ENCODE measurements around the gene RNU7-1.

The RNU7-1 gene

GRCh38 chr12:6944381-6945186, 968 bp downstream of the RNU7-1 start:
- Histone ChIP-seq H3K9ac (ENCODE audit: low read length) (peak overlapping the region; percentile 74), H3K27ac (ENCODE audit: low read depth, low read length) (peak overlapping the region; percentile 82), H2AFZ (ENCODE audit: low read depth, low read length, severe bottlenecking) (peak overlapping the region; percentile 81), H3K27me3 (ENCODE audit: low read length) (no peaks in the 10 kb centered on the region), H3K36me3 (ENCODE audit: low read length) (no peaks in the 10 kb centered on the region), H3K9me3 (ENCODE audit: insufficient read depth, low read length) (no peaks in the 10 kb centered on the region), H3K4me2 (ENCODE audit: low read depth, low read length, poor library complexity, severe bottlenecking) (peak overlapping the region; percentile 82), H3K79me2 (ENCODE audit: insufficient read depth, low read length) (no peaks in the 10 kb centered on the region), H3F3A (ENCODE audit: insufficient read depth) (peaks cover 28% of the 10 kb centered on the region), H4K20me1 (ENCODE audit: low read depth, low read length) (no peaks in the 10 kb centered on the region), H3K4me3 (ENCODE audit: insufficient read depth, low read length, poor library complexity, severe bottlenecking) (peak overlapping the region; percentile 63), H3K9me2 (replicated peaks; ENCODE audit: insufficient read depth, low read length) (no peaks in the 10 kb centered on the region)
- TF ChIP-seq EZH2phosphoT487 (conservative IDR thresholded peaks at IDR 0.05; ENCODE audit: low read length), result no peak
- TF ChIP-seq, protein P1, sequence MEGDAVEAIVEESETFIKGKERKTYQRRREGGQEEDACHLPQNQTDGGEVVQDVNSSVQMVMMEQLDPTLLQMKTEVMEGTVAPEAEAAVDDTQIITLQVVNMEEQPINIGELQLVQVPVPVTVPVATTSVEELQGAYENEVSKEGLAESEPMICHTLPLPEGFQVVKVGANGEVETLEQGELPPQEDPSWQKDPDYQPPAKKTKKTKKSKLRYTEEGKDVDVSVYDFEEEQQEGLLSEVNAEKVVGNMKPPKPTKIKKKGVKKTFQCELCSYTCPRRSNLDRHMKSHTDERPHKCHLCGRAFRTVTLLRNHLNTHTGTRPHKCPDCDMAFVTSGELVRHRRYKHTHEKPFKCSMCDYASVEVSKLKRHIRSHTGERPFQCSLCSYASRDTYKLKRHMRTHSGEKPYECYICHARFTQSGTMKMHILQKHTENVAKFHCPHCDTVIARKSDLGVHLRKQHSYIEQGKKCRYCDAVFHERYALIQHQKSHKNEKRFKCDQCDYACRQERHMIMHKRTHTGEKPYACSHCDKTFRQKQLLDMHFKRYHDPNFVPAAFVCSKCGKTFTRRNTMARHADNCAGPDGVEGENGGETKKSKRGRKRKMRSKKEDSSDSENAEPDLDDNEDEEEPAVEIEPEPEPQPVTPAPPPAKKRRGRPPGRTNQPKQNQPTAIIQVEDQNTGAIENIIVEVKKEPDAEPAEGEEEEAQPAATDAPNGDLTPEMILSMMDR (IDR thresholded peaks at IDR 0.05; ENCODE audit: insufficient read depth, low read length, poor library complexity, severe bottlenecking), result peak; percentile 65

GRCh38 chr12:6945613-6946012, 2.0 kb downstream of the RNU7-1 start:
- no peak overlapping the region for H3K4me3 ChIP-seq (ENCODE audit: insufficient read depth, low read length, poor library complexity, severe bottlenecking)
- no peak for TF ChIP-seq EZH2phosphoT487 (conservative IDR thresholded peaks at IDR 0.05; ENCODE audit: low read length)
- TF ChIP-seq, protein P1 (IDR thresholded peaks at IDR 0.05; ENCODE audit: insufficient read depth, low read length, poor library complexity, severe bottlenecking), result no peak
- no peaks in the 10 kb centered on the region for H3K36me3 ChIP-seq (ENCODE audit: low read length)
- peaks cover 28% of the 10 kb centered on the region for H3F3A ChIP-seq (ENCODE audit: insufficient read depth)
- H2AFZ ChIP-seq (ENCODE audit: low read depth, low read length, severe bottlenecking), result no peak overlapping the region
- H3K9ac ChIP-seq (ENCODE audit: low read length), result peak overlapping the region; percentile 74
- H3K4me2 ChIP-seq (ENCODE audit: low read depth, low read length, poor library complexity, severe bottlenecking), result peak overlapping the region; percentile 82
- no peaks in the 10 kb centered on the region for H3K27me3 ChIP-seq (ENCODE audit: low read length)
- peak overlapping the region; percentile 82; the same call in 1 of the 2 replicates for H3K27ac ChIP-seq (ENCODE audit: low read depth, low read length)
- no peaks in the 10 kb centered on the region for H3K9me3 ChIP-seq (ENCODE audit: insufficient read depth, low read length)
- H3K9me2 ChIP-seq (replicated peaks; ENCODE audit: insufficient read depth, low read length), result no peaks in the 10 kb centered on the region
- no peaks in the 10 kb centered on the region for H4K20me1 ChIP-seq (ENCODE audit: low read depth, low read length)
- H3K79me2 ChIP-seq (ENCODE audit: insufficient read depth, low read length), result no peaks in the 10 kb centered on the region

DNA sequence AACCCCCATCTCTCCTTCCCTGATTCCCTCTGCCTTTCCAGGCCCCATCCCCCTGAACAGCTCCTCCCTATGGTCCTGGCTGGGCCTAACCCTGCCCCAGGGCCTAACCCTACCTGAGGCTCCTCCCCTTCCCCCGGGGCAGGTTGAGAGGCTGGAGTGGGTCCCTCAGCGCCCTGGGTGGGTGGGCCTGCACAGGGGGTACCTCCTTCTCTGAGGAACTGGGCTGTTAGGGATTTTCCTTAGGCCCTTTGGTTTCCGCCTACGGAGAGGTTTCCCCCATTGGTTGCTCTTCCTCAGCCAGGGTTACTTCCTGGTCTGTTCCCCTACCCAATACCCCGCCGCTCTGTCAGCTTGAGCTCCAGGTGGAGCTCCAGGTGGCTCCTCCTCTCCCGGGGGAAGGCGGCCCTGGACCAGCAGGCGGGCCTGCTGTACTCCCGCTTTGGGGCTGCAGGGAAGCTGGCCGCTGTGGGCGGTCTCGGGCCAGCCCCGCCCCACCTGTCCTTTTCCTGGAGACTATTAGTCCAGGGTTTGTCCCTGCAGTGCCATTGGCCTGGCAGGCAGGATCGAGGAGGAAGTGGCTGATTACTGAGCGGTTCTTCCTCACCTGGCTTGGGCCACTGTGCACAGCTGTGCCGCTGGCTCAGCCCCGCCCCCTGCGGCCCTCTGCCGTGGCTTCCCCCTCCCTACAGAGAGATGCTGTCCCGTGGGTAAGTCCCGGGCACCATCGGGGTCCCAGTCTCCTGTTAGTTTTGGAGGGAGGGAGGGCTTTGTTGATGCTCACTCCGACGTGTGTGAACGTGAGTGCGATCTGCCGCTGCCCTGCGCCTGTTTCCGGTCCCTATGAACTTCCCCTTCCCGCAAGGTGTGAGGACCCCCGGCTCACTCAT, 2.7 kb downstream of the RNU7-1 start:
- Histone ChIP-seq H3K9me3 (ENCODE audit: insufficient read depth, low read length) (no peaks in the 10 kb centered on the region), H3K4me2 (ENCODE audit: low read depth, low read length, poor library complexity, severe bottlenecking) (peak overlapping the region; percentile 82), H2AFZ (ENCODE audit: low read depth, low read length, severe bottlenecking) (peak overlapping the region; percentile 34), H3K27me3 (ENCODE audit: low read length) (no peaks in the 10 kb centered on the region), H3K79me2 (ENCODE audit: insufficient read depth, low read length) (no peaks in the 10 kb centered on the region), H4K20me1 (ENCODE audit: low read depth, low read length) (no peaks in the 10 kb centered on the region), H3K4me3 (ENCODE audit: insufficient read depth, low read length, poor library complexity, severe bottlenecking) (peak overlapping the region; percentile 3), H3K9ac (ENCODE audit: low read length) (peak overlapping the region; percentile 74), H3K36me3 (ENCODE audit: low read length) (no peaks in the 10 kb centered on the region), H3K9me2 (replicated peaks; ENCODE audit: insufficient read depth, low read length) (no peaks in the 10 kb centered on the region), H3K27ac (ENCODE audit: low read depth, low read length) (peak overlapping the region; percentile 22; the same call in 1 of the 2 replicates), H3F3A (ENCODE audit: insufficient read depth) (peaks cover 28% of the 10 kb centered on the region)
- TF ChIP-seq, protein P1 (IDR thresholded peaks at IDR 0.05; ENCODE audit: insufficient read depth, low read length, poor library complexity, severe bottlenecking), result no peak
- no peak for TF ChIP-seq EZH2phosphoT487 (conservative IDR thresholded peaks at IDR 0.05; ENCODE audit: low read length)
